K562 (cell line): ENCODE results near the gene GPR83. TPM values are rescaled to one million over a fixed set of nuclear protein-coding genes. Genes with fewer than 3 reads are reported as not detected.

Experiments
- ATAC-seq: fragments of 200-7000 bp; cut with Tn5 transposase; 3 replicates; pipeline ENCODE4 v1.9.1; 2020; ENCODE audit warnings: moderate library complexity
- BruUV-seq: library from RNA; stranded (reverse); fragments of 400-500 nt; replicated peaks from 2 replicates; lab custom pipeline; 2021; lab: Mats Ljungman, UMichigan
- CTCF ChIA-PET: fragments of 300-600 bp; formaldehyde crosslinking; extraction: SDS; loops from one replicate; lab custom pipeline; 2021; ENCODE audit warnings: low intra/inter-chr PET ratio; lab: Yijun Ruan, JAX
- POLR2A ChIA-PET: fragments of 300-600, 350-650 bp; sonication (Branson Sonifier 250); formaldehyde crosslinking; extraction: SDS; loops from one replicate; lab custom pipeline; 2021; ENCODE audit warnings: antibody characterized with exemption, inconsistent platforms; lab: Yijun Ruan, JAX
- DNase-seq, 4 experiments: peaks; one replicate each; pipeline versions ENCODE4 v3.0.0 to v3.0.0-alpha.2; 2011 to 2018; ENCODE audit warnings: low spot score in 3 of 4, mixed read lengths in 3 of 4; ENCODE audit errors: extremely low read depth in 1 of 4
- FAIRE-seq: peaks from 2 replicates; lab custom pipeline; 2011; peaks lifted over from hg19 to GRCh38; lab: Jason Lieb, UNC
- H2AFZ ChIP-seq: 2 replicates; pipeline ENCODE4 v1.6.0; 2011; ENCODE audit warnings: low read depth, low read length, control low read depth, inconsistent platforms
- H3K27ac ChIP-seq: fragments of 200-600 bp; 3 replicates; pipeline ENCODE4 v1.8.0; 2011; ENCODE audit warnings: low read depth, mild to moderate bottlenecking, control low read depth, inconsistent platforms, low read length, moderate library complexity, mixed read lengths; ENCODE audit errors: extremely low read depth
- H3K27me3 ChIP-seq, 2 experiments: fragments of 300-600 bp in 1 of 2; 2 replicates in 1 of 2; 3 replicates in 1 of 2; pipeline versions ENCODE4 v1.6.0 to v1.8.0; 2011; ENCODE audit warnings: inconsistent platforms in 2 of 2, low read length in 2 of 2, mild to moderate bottlenecking in 1 of 2, mixed read lengths in 1 of 2, moderate library complexity in 1 of 2; ENCODE audit not compliant: control insufficient read depth in 2 of 2, insufficient read depth in 2 of 2
- H3K36me3 ChIP-seq: fragments of 300-600 bp; 3 replicates; pipeline ENCODE4 v1.8.0; 2011; ENCODE audit warnings: mild to moderate bottlenecking, low read length, inconsistent platforms; ENCODE audit not compliant: control insufficient read depth, insufficient read depth
- H3K4me1 ChIP-seq, 2 experiments: fragments of 200-600 bp in 1 of 2; replicated peaks in 1 of 2; 2 replicates in 1 of 2; 3 replicates in 1 of 2; pipeline versions ENCODE4 v1.5.1 to v1.8.0; 2011; ENCODE audit warnings: inconsistent platforms in 2 of 2, low read length in 2 of 2, mild to moderate bottlenecking in 1 of 2, mixed read lengths in 1 of 2, moderate library complexity in 1 of 2; ENCODE audit not compliant: control insufficient read depth in 2 of 2, insufficient read depth in 2 of 2
- H3K4me2 ChIP-seq: 2 replicates; pipeline ENCODE4 v1.6.1; 2011; ENCODE audit warnings: low read length, control low read depth, inconsistent platforms, mixed read lengths; ENCODE audit not compliant: insufficient read depth
- H3K4me3 ChIP-seq: fragments of 200-600 bp; sonication (generic), shearing (Covaris generic); 2 replicates; pipeline ENCODE4 v1.5.1; 2016; ENCODE audit warnings: control low read depth, inconsistent platforms
- H3K79me2 ChIP-seq: fragments of 200-600 bp; 3 replicates; pipeline ENCODE4 v1.8.0; 2011; ENCODE audit warnings: low read length, inconsistent platforms; ENCODE audit not compliant: control insufficient read depth, insufficient read depth
- H3K9ac ChIP-seq, 2 experiments: 2 replicates each; pipeline versions ENCODE4 v1.6.0 to v1.6.1; 2011; ENCODE audit warnings: low read depth in 2 of 2, low read length in 2 of 2, control low read depth in 1 of 2, inconsistent platforms in 1 of 2, mild to moderate bottlenecking in 1 of 2, mixed read lengths in 1 of 2; ENCODE audit not compliant: insufficient read depth in 1 of 2
- H3K9me1 ChIP-seq: one replicate; pipeline ENCODE4 v1.6.0; 2011; ENCODE audit warnings: inconsistent platforms, mild to moderate bottlenecking, low read length, moderate library complexity; ENCODE audit not compliant: control insufficient read depth, insufficient read depth
- H3K9me3 ChIP-seq: replicated peaks from 2 replicates; pipeline ENCODE4 v1.5.1; 2011; ENCODE audit warnings: low read depth, low read length, inconsistent platforms; ENCODE audit not compliant: control insufficient read depth, insufficient read depth
- H4K20me1 ChIP-seq: replicated peaks from 2 replicates; pipeline ENCODE4 v1.6.1; 2011; ENCODE audit warnings: low read length, inconsistent platforms, mixed read lengths; ENCODE audit not compliant: control insufficient read depth, insufficient read depth
- ATF3 ChIP-seq, 2 experiments: fragments of 450-650 bp in 1 of 2; sonication (generic) in 1 of 2; formaldehyde crosslinking in 1 of 2; IDR thresholded peaks in 1 of 2; conservative IDR thresholded peaks in 1 of 2; 2 replicates each; pipeline versions ENCODE4 v1.6.1 to v1.8.1; 2016 to 2023; ENCODE audit warnings: mild to moderate bottlenecking in 2 of 2, moderate library complexity in 2 of 2, inconsistent platforms in 1 of 2, missing genetic modification reagents in 1 of 2
- CEBPB ChIP-seq: fragments of 450-650 bp; IDR thresholded peaks from 2 replicates; pipeline ENCODE4 v1.6.1; 2016; ENCODE audit warnings: missing genetic modification characterization, missing compliant biosample characterization
- CEBPG ChIP-seq, 3 experiments: fragments of 200-800 bp in 1 of 3; sonication (Bioruptor generic) in 1 of 3; sonication (generic) in 1 of 3; formaldehyde crosslinking in 1 of 3; IDR thresholded peaks in 2 of 3; conservative IDR thresholded peaks in 1 of 3; 2 replicates each; pipeline versions ENCODE4 v1.6.1 to v1.8.0; 2016 to 2022; ENCODE audit warnings: missing compliant biosample characterization in 2 of 3, missing genetic modification characterization in 2 of 3, mild to moderate bottlenecking in 1 of 3, missing genetic modification reagents in 1 of 3
- FOXP1 ChIP-seq: sonication (generic); formaldehyde crosslinking; IDR thresholded peaks from 2 replicates; pipeline ENCODE4 v1.8.0; 2022; ENCODE audit warnings: mild to moderate bottlenecking, missing genetic modification reagents
- WGBS: fragments of 100-300 bp; shearing (Covaris generic); methylation state at CpG from one replicate; pipeline ENCODE4 v1.1.6; 2016; ENCODE audit warnings: low coverage, mixed read lengths; ENCODE audit not compliant: insufficient coverage; ENCODE audit errors: missing lambda C conversion rate; 5-methylcytosine and 5-hydroxymethylcytosine counted together
- in situ Hi-C: fragments of 300-500 bp; cut with MboI; formaldehyde crosslinking; loops from 4 replicates; pipeline ENCODE4 v1.15.0; 2018; ENCODE audit warnings: inconsistent platforms, mixed read lengths
- intact Hi-C: fragments of 100-400 bp; cut with micrococcal nuclease; formaldehyde crosslinking; loops from 2 replicates; pipeline ENCODE4 v1.14.2; 2022
- polyA plus RNA-seq, 8 experiments: library from polyadenylated mRNA; depleted of rRNA in 4 of 8; stranded (reverse) in 5 of 8; unstranded in 3 of 8; fragments of >200 nt; fragmentation: Nextera tagmentation in 2 of 8; fragmentation: Illumina TruSeq in 1 of 8; extraction: Ambion mirVana in 2 of 8; extraction: Trizol in 1 of 8; gene quantifications; 2 replicates each; pipeline versions ENCODE4 v1.2.1 to v1.2.3, GENCODE V29; 2011 to 2014; ENCODE audit warnings: inconsistent platforms in 1 of 8, missing spikeins in 1 of 8
- total RNA-seq, 7 experiments: library from RNA; depleted of rRNA in 6 of 7; stranded (reverse); fragments of >200 nt in 6 of 7; fragmentation: Illumina TruSeq in 2 of 7; extraction: Trizol in 2 of 7; gene quantifications; 2 replicates each; pipeline versions ENCODE4 v1.2.1 to v1.2.3, GENCODE V29; 2011 to 2021; ENCODE audit warnings: low replicate concordance in 1 of 7

GPR83 gene
- total and polyA plus RNA-seq, 9 of the 15 experiments (the other 6 are each of a cell fraction or from before 2014, with no cell fraction given) = 0.03 to 0.13 (median 0.08) TPM; not detected in 2

GRCh38 chr11:94449437-94449836 lies 48.2 kb upstream of the GPR83 start:
- Histone ChIP-seq H3K4me3 (no peak overlapping the region), H3K4me1 (no peaks in the 10 kb centered on the region), H4K20me1 (no peaks in the 10 kb centered on the region), H3K27me3 (no peaks in the 10 kb centered on the region), H3K9ac (no peak overlapping the region), H3K9me3 (no peaks in the 10 kb centered on the region), H2AFZ (no peak overlapping the region), H3K27ac (no peak overlapping the region), H3K36me3 (peaks cover 32% of the 10 kb centered on the region), H3K4me2 (no peak overlapping the region), H3K79me2 (no peaks in the 10 kb centered on the region), H3K9me1 (no peaks in the 10 kb centered on the region)
- ChIA-PET CTCF (no interaction called here), POLR2A (no interaction called here)
- FAIRE-seq (no peak), ATAC-seq (no peak), DNase-seq (no peak)
- WGBS = 98% methylated on average over 2 of the region's 2 CpGs
- no peak for TF ChIP-seq FOXP1 (CRISPR knock-in tag)
- TF ChIP-seq ATF3 (IDR thresholded peaks at IDR 0.05) = peak; percentile 33; the same call in 1 of the 2 replicates
- TF ChIP-seq ATF3 (CRISPR knock-in tag; conservative IDR thresholded peaks at IDR 0.05) = no peak
- no peak for TF ChIP-seq CEBPG (CRISPR knock-in tag; IDR thresholded peaks at IDR 0.05)
- TF ChIP-seq CEBPG (tag; conservative IDR thresholded peaks at IDR 0.05 in 1 of 2, IDR thresholded peaks at IDR 0.05 in 1 of 2) = peak in 1 of 2 experiments; percentile 72; a peak in 2 of 4 replicates
- peak; percentile 35 for TF ChIP-seq CEBPB (tag)
- intact Hi-C loops = no loop called here
- in situ Hi-C loops = no loop called here
- BruUV-seq = no TSS peak
